ENCODE results near the gene ARHGEF10L. TPM values are rescaled to one million over a fixed set of nuclear protein-coding genes. Genes with fewer than 3 reads are reported as not detected.

Gene ARHGEF10L
- polyA plus RNA-seq, 2 donors = 39.1 to 64.4 TPM

DNA sequence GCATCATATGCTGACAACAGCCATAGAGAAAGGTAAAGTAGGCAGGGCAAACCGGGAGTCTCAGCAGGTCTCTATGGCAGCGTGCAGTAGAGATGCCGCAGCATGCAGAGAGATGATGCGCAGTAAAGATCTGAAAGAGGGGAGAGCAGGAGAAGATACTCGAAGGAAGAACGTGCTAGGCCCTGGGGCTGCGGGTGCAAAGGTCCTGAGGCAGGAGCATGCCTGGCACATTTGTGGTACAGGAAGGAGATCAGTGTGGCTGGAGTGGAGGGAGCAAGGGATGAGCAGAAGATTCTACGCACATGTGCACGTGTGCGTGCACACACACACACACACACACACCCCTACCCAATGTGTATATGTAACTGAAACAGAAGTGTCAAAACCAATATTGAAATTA is 45.0 kb downstream of the ARHGEF10L start:
- Histone ChIP-seq H3K27me3 (ENCODE audit: control insufficient read depth in 1 of 2, insufficient read depth in 2 of 2, low read length in 2 of 2) (no peaks in the 10 kb centered on the region), H3K27ac (ENCODE audit: low read depth in 2 of 2, low read length in 1 of 2) (no peak overlapping the region), H3K36me3 (ENCODE audit: control insufficient read depth in 2 of 2, insufficient read depth in 2 of 2, low read length in 1 of 2) (peaks cover 0 to 13% of the 10 kb centered on the region in 2 donors), H3K9me3 (ENCODE audit: control insufficient read depth in 2 of 2, insufficient read depth in 1 of 2, low read depth in 1 of 2, low read length in 1 of 2) (no peaks in the 10 kb centered on the region), H3K4me1 (ENCODE audit: control insufficient read depth in 2 of 2, insufficient read depth in 2 of 2, low read length in 1 of 2) (peaks cover 12 to 15% of the 10 kb centered on the region in 2 donors), H3K4me3 (ENCODE audit: low read depth in 1 of 2, low read length in 2 of 2) (no peak overlapping the region)
- WGBS, 2 donors = 92 to 95% methylated on average over 10 of the region's 10 CpGs

GRCh38 chr1:17585266-17585987 is 45.9 kb downstream of the ARHGEF10L start:
- H3K27ac ChIP-seq (ENCODE audit: low read depth in 2 of 2, low read length in 1 of 2) = peak overlapping the region in 1 of 2 donors; percentile 1
- no peak overlapping the region for H3K4me3 ChIP-seq (ENCODE audit: low read depth in 1 of 2, low read length in 2 of 2)
- no peaks in the 10 kb centered on the region for H3K27me3 ChIP-seq (ENCODE audit: control insufficient read depth in 1 of 2, insufficient read depth in 2 of 2, low read length in 2 of 2)
- no peaks in the 10 kb centered on the region for H3K9me3 ChIP-seq (ENCODE audit: control insufficient read depth in 2 of 2, insufficient read depth in 1 of 2, low read depth in 1 of 2, low read length in 1 of 2)
- peaks cover 0 to 15% of the 10 kb centered on the region in 2 donors for H3K36me3 ChIP-seq (ENCODE audit: control insufficient read depth in 2 of 2, insufficient read depth in 2 of 2, low read length in 1 of 2)
- peaks cover 9 to 12% of the 10 kb centered on the region in 2 donors for H3K4me1 ChIP-seq (ENCODE audit: control insufficient read depth in 2 of 2, insufficient read depth in 2 of 2, low read length in 1 of 2)
- WGBS, 2 donors = 77 to 80% methylated on average over 9 of the region's 9 CpGs

DNA sequence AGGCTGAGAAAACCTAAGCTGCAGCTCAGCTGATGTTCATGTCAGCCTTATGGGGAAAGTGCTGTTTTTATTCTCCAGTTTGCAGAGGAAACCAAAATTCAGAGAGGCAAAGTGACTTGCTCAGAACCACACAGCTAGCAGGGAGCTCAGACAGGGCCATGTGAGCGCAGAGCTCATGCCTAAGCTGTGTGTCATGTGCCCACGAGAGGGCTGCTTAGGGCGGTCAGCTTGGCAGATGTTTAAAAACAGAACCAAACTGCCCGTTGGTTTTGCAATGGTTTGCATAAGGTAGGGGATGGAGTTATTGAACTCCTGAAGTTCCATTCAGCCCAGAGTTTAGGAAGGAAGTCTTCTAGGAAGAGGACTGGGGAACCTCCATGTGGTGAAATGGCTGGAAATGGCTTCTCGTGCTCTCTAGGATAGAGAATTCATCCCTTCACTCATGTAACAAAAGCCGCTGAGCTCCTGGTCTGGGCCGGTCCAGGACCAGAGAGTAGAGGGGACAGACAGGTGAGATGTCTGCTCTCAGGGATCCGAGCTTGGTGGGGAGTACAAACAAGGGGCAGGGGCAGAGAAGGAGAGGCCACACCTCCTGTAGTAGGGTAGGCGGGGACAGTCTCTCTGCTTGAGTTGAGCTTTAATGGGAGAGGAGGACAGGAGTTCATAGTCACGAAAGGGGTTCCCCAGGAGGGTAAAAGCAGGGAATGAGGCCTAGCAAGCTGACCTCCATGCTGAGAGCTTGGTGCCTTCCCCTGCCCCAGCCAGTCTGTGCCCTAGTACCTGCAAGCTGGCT is 46.9 kb downstream of the ARHGEF10L start:
- Histone ChIP-seq H3K27ac (ENCODE audit: low read depth in 2 of 2, low read length in 1 of 2) (peak overlapping the region; percentile 53 to 58), H3K4me3 (ENCODE audit: low read depth in 1 of 2, low read length in 2 of 2) (no peak overlapping the region), H3K4me1 (ENCODE audit: control insufficient read depth in 2 of 2, insufficient read depth in 2 of 2, low read length in 1 of 2) (peaks cover 9 to 12% of the 10 kb centered on the region in 2 donors), H3K36me3 (ENCODE audit: control insufficient read depth in 2 of 2, insufficient read depth in 2 of 2, low read length in 1 of 2) (peaks cover 0 to 18% of the 10 kb centered on the region in 2 donors), H3K27me3 (ENCODE audit: control insufficient read depth in 1 of 2, insufficient read depth in 2 of 2, low read length in 2 of 2) (no peaks in the 10 kb centered on the region), H3K9me3 (ENCODE audit: control insufficient read depth in 2 of 2, insufficient read depth in 1 of 2, low read depth in 1 of 2, low read length in 1 of 2) (no peaks in the 10 kb centered on the region)
- WGBS, 2 donors = 75% methylated on average over 10 of the region's 10 CpGs

DNA sequence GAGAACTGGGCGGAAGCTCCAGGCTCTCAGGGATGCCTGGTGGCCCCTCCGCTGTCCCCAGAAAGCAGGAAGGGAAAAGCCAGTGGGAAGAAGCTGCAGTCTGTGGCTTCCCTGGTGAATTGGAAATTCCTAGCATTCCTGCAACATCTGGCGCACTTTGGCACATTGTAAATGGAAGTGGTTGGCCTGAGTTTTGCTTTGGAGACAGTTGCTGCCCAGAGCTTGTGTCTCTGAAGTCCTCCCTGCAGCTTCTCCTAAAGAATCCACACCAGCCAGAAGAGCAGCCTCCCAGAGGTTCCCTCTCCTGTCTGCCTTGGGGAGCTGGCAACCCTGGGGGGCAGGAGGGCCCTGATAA is 48.2 kb downstream of the ARHGEF10L start:
- Histone ChIP-seq H3K4me3 (ENCODE audit: low read depth in 1 of 2, low read length in 2 of 2) (no peak overlapping the region), H3K4me1 (ENCODE audit: control insufficient read depth in 2 of 2, insufficient read depth in 2 of 2, low read length in 1 of 2) (peaks cover 6 to 9% of the 10 kb centered on the region in 2 donors), H3K9me3 (ENCODE audit: control insufficient read depth in 2 of 2, insufficient read depth in 1 of 2, low read depth in 1 of 2, low read length in 1 of 2) (no peaks in the 10 kb centered on the region), H3K27ac (ENCODE audit: low read depth in 2 of 2, low read length in 1 of 2) (peak overlapping the region; percentile 16 to 54), H3K27me3 (ENCODE audit: control insufficient read depth in 1 of 2, insufficient read depth in 2 of 2, low read length in 2 of 2) (no peaks in the 10 kb centered on the region), H3K36me3 (ENCODE audit: control insufficient read depth in 2 of 2, insufficient read depth in 2 of 2, low read length in 1 of 2) (peaks cover 0 to 20% of the 10 kb centered on the region in 2 donors)
- WGBS, 2 donors = 62 to 73% methylated on average over 3 of the region's 3 CpGs

DNA sequence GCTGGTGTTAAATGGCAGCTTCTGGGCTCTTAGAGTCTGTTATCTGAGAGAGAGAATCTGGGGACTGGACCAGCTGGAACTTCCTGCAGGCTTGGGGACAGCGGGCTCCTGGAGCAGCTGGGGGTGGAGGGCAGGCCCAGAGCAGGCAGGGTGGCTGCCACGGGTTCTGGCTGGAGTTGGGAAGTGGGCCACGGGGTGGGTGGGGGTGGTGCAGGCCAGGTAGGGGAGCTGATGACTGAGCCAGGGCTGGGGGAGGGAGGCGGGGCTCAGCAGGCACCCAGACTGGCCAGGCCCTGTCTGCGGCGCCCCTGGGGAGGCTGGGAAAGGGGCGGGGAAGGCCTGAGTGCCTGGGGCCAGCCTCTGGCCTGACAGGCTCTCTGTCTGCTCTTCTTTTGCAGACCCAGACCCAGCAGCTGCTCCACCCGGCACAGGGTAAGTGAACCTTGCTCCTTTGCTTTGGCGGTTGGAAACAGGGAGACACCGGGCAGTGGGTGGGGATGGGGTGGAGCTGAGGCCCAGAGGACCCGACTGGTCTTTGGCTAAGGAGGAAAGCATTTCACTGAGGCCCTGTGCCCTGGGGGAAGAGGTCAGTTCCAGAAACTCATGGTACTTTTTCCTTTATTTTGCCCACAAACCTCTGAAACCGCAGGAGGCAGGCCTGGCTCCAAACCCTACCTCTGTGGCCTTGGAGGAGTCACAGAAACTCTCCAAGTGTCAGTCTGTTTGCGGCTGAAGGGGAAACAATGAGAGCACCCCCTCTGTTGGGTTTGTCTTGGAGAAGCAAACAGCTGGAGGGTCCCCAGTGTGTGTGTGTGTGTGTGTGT is 48.8 kb downstream of the ARHGEF10L start:
- H3K4me1 ChIP-seq (ENCODE audit: control insufficient read depth in 2 of 2, insufficient read depth in 2 of 2, low read length in 1 of 2) = peaks cover 5 to 9% of the 10 kb centered on the region in 2 donors
- 29 to 36% methylated on average over 13 of the region's 13 CpGs for WGBS, 2 donors
- H3K27me3 ChIP-seq (ENCODE audit: control insufficient read depth in 1 of 2, insufficient read depth in 2 of 2, low read length in 2 of 2) = no peaks in the 10 kb centered on the region
- H3K27ac ChIP-seq (ENCODE audit: low read depth in 2 of 2, low read length in 1 of 2) = peak overlapping the region; percentile 54 to 70
- no peak overlapping the region for H3K4me3 ChIP-seq (ENCODE audit: low read depth in 1 of 2, low read length in 2 of 2)
- no peaks in the 10 kb centered on the region for H3K9me3 ChIP-seq (ENCODE audit: control insufficient read depth in 2 of 2, insufficient read depth in 1 of 2, low read depth in 1 of 2, low read length in 1 of 2)
- peaks cover 0 to 20% of the 10 kb centered on the region in 2 donors for H3K36me3 ChIP-seq (ENCODE audit: control insufficient read depth in 2 of 2, insufficient read depth in 2 of 2, low read length in 1 of 2)

GRCh38 chr1:17591814-17592430 is 52.4 kb downstream of the ARHGEF10L start:
- 61 to 71% methylated on average over 7 of the region's 7 CpGs for WGBS, 2 donors
- Histone ChIP-seq H3K27ac (ENCODE audit: low read depth in 2 of 2, low read length in 1 of 2) (no peak overlapping the region), H3K27me3 (ENCODE audit: control insufficient read depth in 1 of 2, insufficient read depth in 2 of 2, low read length in 2 of 2) (no peaks in the 10 kb centered on the region), H3K9me3 (ENCODE audit: control insufficient read depth in 2 of 2, insufficient read depth in 1 of 2, low read depth in 1 of 2, low read length in 1 of 2) (no peaks in the 10 kb centered on the region), H3K4me3 (ENCODE audit: low read depth in 1 of 2, low read length in 2 of 2) (no peak overlapping the region), H3K4me1 (ENCODE audit: control insufficient read depth in 2 of 2, insufficient read depth in 2 of 2, low read length in 1 of 2) (peaks cover 9 to 14% of the 10 kb centered on the region in 2 donors), H3K36me3 (ENCODE audit: control insufficient read depth in 2 of 2, insufficient read depth in 2 of 2, low read length in 1 of 2) (peaks cover 0 to 28% of the 10 kb centered on the region in 2 donors)

DNA sequence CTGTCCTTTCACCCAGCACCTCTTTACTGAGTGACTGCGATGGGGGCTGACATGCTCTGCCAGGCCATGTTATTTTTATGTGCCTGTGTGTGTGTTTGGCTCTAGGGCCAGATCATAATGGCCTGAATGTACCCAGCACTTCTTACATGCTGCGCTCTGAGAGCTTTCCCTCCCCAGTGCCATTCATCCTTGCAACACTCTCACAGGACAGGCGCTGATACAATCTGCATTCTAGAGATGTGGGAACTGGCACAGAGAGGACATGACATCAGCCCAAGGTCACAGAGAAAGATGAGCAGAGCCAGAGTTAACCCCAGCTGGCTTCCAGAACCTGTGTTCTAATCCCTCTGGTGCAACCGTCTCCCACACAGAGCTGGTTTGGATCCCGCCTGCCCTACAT is 54.5 kb downstream of the ARHGEF10L start:
- no peaks in the 10 kb centered on the region for H3K9me3 ChIP-seq (ENCODE audit: control insufficient read depth in 2 of 2, insufficient read depth in 1 of 2, low read depth in 1 of 2, low read length in 1 of 2)
- H3K27me3 ChIP-seq (ENCODE audit: control insufficient read depth in 1 of 2, insufficient read depth in 2 of 2, low read length in 2 of 2) = no peaks in the 10 kb centered on the region
- H3K4me3 ChIP-seq (ENCODE audit: low read depth in 1 of 2, low read length in 2 of 2) = no peak overlapping the region
- WGBS, 2 donors = 82 to 83% methylated on average over 5 of the region's 5 CpGs
- peaks cover 4 to 5% of the 10 kb centered on the region in 2 donors for H3K4me1 ChIP-seq (ENCODE audit: control insufficient read depth in 2 of 2, insufficient read depth in 2 of 2, low read length in 1 of 2)
- H3K27ac ChIP-seq (ENCODE audit: low read depth in 2 of 2, low read length in 1 of 2) = peak overlapping the region in 1 of 2 donors; percentile 14
- peaks cover 0 to 26% of the 10 kb centered on the region in 2 donors for H3K36me3 ChIP-seq (ENCODE audit: control insufficient read depth in 2 of 2, insufficient read depth in 2 of 2, low read length in 1 of 2)

DNA sequence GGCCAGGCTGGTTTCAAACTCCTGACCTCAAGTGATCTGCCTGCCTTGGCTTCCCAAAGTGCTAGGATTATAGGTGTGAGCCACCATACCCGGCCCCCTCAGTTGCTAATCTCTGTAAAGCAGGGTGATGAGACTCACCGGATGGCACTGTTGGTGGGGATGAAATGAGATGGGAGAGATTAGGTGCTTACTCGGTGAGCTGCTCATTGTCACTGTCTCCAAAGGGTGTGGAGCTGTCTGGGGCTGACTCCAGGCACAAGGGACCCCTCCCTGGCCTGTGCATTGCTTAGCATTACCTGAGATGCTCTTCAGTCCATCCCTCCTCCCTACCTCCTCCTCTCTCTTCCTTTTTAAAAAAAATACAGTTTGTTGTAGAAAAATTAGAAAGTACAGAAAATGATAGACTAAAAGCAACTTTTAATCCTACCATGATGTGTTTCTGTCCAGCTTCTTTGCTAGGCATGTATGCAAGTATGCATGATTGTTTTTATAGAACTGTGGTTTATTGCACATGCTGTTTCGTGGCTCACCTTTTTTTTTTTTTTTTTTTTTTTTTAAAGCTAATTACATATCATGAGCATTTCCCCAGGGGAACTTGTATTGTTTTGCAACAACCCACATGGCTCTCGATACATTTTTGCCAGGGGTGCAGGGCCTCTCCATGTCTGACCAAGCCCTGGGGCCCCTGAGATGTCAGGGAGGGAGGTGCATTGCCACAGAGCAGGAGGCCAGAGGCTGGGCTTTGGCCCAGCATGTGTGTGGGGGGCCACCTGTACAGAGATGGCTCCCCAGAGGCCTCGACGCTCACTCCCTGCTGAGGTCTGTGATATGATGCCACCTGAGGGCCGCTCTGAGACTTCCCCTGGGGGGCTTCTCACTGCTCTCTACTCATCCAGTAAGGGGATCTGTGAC is 55.4 kb downstream of the ARHGEF10L start:
- Histone ChIP-seq H3K4me1 (ENCODE audit: control insufficient read depth in 2 of 2, insufficient read depth in 2 of 2, low read length in 1 of 2) (peaks cover 4 to 7% of the 10 kb centered on the region in 2 donors), H3K36me3 (ENCODE audit: control insufficient read depth in 2 of 2, insufficient read depth in 2 of 2, low read length in 1 of 2) (peaks cover 0 to 21% of the 10 kb centered on the region in 2 donors), H3K4me3 (ENCODE audit: low read depth in 1 of 2, low read length in 2 of 2) (no peak overlapping the region), H3K9me3 (ENCODE audit: control insufficient read depth in 2 of 2, insufficient read depth in 1 of 2, low read depth in 1 of 2, low read length in 1 of 2) (no peaks in the 10 kb centered on the region), H3K27ac (ENCODE audit: low read depth in 2 of 2, low read length in 1 of 2) (peak overlapping the region in 1 of 2 donors; percentile 11), H3K27me3 (ENCODE audit: control insufficient read depth in 1 of 2, insufficient read depth in 2 of 2, low read length in 2 of 2) (no peaks in the 10 kb centered on the region)
- 77 to 79% methylated on average over 8 of the region's 8 CpGs for WGBS, 2 donors

Data from esophagus (tissue), 2 donors.